ENCODE results near the gene HEG1. TPM values are rescaled to one million over a fixed set of nuclear protein-coding genes. Genes with fewer than 3 reads are reported as not detected.

Gene HEG1
- total RNA-seq, 6 experiments from 2014 or later, result 88.6 to 126 (median 105) TPM

DNA sequence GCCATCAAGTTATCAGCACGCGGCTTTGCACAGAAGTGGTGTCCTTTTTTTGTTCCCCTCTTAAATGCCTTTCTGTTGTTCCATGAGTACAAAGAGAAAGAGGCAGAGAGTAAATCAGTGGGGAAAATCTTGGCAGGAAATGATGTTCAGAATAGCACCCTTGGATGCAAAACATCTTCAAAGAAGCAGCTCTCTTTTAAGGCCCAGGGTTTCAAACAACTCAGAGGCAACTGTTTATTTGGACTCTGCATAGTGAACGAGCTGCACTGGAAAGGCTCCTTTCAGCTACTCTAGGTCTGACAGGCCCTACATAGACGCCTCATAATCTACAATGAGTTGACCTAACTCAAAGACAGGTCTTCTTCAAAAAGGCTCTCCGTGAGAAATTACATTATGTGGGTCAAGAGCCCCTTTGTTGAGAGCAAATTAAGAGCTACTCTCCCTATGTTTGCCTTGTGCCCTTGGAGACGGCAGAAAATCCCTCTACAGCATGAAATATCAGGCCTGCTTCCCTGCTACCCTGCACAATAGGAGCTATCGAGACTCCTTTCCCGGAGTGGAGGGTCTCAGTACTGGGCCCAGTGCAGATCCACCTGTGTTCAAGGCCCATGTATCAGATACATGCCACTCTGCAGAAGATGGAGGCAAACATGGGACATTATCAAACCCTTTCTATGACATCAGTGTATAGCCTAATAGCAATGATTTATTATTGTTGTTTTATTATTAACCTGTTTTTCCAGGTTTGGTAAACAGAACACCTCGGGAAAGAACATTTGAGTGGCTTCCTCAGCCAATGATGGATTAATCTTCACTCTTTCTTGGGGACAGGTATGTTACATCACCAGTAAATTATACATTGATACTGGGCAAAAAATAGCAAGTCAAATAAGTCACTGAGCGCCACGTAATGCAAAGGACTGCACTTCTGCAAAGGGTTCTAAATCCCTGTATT is 53.1 kb downstream of the HEG1 start:
- TF ChIP-seq, protein P1, sequence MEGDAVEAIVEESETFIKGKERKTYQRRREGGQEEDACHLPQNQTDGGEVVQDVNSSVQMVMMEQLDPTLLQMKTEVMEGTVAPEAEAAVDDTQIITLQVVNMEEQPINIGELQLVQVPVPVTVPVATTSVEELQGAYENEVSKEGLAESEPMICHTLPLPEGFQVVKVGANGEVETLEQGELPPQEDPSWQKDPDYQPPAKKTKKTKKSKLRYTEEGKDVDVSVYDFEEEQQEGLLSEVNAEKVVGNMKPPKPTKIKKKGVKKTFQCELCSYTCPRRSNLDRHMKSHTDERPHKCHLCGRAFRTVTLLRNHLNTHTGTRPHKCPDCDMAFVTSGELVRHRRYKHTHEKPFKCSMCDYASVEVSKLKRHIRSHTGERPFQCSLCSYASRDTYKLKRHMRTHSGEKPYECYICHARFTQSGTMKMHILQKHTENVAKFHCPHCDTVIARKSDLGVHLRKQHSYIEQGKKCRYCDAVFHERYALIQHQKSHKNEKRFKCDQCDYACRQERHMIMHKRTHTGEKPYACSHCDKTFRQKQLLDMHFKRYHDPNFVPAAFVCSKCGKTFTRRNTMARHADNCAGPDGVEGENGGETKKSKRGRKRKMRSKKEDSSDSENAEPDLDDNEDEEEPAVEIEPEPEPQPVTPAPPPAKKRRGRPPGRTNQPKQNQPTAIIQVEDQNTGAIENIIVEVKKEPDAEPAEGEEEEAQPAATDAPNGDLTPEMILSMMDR (IDR thresholded peaks at IDR 0.05), result no peak
- no peak for DNase-seq
- peaks cover 50% of the 10 kb centered on the region for H3K4me1 Mint-ChIP-seq (ENCODE audit: low read depth)
- H3K36me3 Mint-ChIP-seq (ENCODE audit: low read depth), result peaks cover 70% of the 10 kb centered on the region
- no peak overlapping the region for H3K4me3 Mint-ChIP-seq
- peak overlapping the region; percentile 75 for H3K27ac Mint-ChIP-seq
- H3K27me3 Mint-ChIP-seq (ENCODE audit: insufficient read depth), result no peaks in the 10 kb centered on the region; the same call in 1 of the 2 replicates
- no peaks in the 10 kb centered on the region for H3K9me3 Mint-ChIP-seq

DNA sequence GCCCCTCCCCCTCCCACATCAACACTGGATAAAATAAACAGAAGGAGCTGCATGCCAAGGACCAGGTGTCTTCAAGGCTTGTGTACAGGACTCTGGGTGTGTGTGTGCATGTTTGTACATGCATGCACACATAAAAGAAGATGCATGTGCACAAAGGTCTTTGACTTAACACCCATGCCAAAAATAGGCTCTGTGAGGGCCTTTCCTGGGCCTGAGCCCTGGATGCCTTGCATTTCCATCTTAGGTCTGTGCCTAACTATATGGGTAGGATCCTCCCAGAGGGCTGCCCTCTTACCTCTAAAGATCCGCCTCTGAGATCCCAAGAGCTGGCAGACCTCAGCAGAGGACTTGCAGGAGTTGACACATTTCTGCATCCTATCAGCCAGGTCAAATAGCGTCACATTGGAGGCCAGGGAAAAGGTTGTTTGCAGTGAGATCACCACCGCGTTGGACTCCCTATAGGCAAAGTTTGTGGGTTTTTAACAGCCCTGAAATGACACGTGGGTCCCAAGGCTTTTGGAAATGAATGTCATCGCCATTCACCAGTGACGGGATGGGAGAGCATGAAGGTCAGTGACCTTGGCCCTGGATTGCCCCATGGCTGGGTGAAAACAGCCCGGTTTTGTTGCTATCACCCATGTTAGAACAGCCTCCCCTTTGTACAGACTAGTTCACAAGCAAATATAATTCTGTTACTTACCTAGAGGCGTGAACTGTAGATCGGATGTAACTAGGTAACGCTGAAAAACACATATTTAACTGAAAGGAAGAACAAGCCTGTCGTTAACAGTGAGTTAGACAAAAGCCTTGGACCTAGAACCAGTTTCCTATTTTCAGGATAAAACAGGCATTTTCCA is 54.0 kb downstream of the HEG1 start:
- Mint-ChIP-seq H3K27ac (no peak overlapping the region), H3K9me3 (no peaks in the 10 kb centered on the region), H3K4me3 (no peak overlapping the region), H3K36me3 (ENCODE audit: low read depth) (peaks cover 72% of the 10 kb centered on the region), H3K27me3 (ENCODE audit: insufficient read depth) (no peaks in the 10 kb centered on the region; the same call in 1 of the 2 replicates), H3K4me1 (ENCODE audit: low read depth) (peaks cover 50% of the 10 kb centered on the region)
- DNase-seq, result no peak
- TF ChIP-seq, protein P1 (IDR thresholded peaks at IDR 0.05), result no peak

DNA sequence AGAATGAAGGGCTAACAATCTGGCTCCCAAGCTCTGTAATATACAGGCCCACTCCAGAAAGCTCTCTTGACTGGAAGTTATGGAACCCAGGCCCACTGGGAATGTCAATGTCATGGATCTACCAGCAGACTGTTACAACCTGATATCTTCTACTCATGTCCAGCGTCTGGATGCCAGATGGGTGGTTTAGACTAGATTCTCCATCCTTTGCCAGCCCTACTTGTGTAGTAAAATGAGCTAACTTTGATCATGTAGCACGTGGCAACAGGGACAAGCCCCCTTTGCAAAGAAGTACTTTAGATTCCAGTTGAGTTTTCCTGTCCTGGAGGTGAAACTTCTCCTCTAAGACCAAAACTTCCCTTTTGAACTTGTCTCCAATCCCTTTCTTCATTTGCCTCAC is 55.1 kb downstream of the HEG1 start:
- Mint-ChIP-seq H3K27me3 (ENCODE audit: insufficient read depth) (no peaks in the 10 kb centered on the region; the same call in none of the 2 replicates), H3K9me3 (no peaks in the 10 kb centered on the region), H3K4me3 (no peak overlapping the region), H3K36me3 (ENCODE audit: low read depth) (peaks cover 65% of the 10 kb centered on the region), H3K27ac (no peak overlapping the region), H3K4me1 (ENCODE audit: low read depth) (peaks cover 42% of the 10 kb centered on the region)
- TF ChIP-seq, protein P1 (IDR thresholded peaks at IDR 0.05), result no peak
- DNase-seq, result no peak

DNA sequence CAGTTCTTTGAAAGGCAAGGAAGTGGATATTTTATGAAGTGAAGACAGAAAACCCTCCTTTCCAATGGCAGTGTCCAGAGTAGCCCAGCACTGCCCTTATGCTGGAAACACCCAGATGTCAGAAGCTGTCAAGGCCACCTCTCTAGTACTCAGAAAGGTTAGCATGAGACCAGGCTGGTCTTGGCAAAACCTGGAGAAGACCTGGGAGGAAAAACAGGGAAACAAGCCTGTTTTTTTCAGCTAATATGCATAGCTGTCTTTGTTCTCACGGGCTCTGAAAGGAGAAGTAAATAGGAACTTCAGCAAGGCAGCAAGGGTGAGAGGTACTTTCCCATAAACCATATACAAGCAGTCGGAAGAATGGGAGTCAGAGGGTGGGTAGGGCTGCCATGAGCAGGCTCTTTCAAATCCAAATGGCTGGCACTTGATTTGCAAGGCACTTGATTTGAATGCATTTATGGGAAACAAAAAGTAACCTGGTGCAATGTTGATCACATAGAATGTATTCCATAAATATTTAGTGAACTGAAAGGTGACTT is 55.8 kb downstream of the HEG1 start:
- H3K27me3 Mint-ChIP-seq (ENCODE audit: insufficient read depth), result no peaks in the 10 kb centered on the region; the same call in none of the 2 replicates
- H3K27ac Mint-ChIP-seq, result no peak overlapping the region
- TF ChIP-seq, protein P1 (IDR thresholded peaks at IDR 0.05), result no peak
- peaks cover 36% of the 10 kb centered on the region for H3K4me1 Mint-ChIP-seq (ENCODE audit: low read depth)
- H3K4me3 Mint-ChIP-seq, result no peak overlapping the region
- DNase-seq, result no peak
- H3K36me3 Mint-ChIP-seq (ENCODE audit: low read depth), result peaks cover 63% of the 10 kb centered on the region
- no peaks in the 10 kb centered on the region for H3K9me3 Mint-ChIP-seq

DNA sequence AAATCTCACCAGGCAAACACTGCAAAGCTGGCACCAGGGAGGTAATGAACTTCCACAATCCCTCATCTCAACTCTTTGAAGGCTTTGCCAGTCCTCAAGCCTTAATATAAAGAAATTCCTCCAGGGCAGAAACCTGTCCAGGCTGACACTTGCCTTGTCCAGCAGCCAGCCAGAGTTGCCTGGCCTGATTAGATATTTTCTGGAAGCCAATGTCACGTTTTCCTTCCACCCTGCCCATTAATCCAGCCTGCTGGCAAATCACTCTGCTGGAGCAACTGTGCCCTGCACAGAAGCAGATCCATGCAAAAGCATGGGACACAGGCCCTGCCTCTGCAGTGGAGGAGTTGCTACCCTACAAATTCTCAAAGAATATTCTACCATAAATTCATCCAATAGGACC is 56.5 kb downstream of the HEG1 start:
- no peaks in the 10 kb centered on the region; the same call in none of the 2 replicates for H3K27me3 Mint-ChIP-seq (ENCODE audit: insufficient read depth)
- H3K9me3 Mint-ChIP-seq, result no peaks in the 10 kb centered on the region
- peaks cover 30% of the 10 kb centered on the region for H3K4me1 Mint-ChIP-seq (ENCODE audit: low read depth)
- no peak for DNase-seq
- H3K36me3 Mint-ChIP-seq (ENCODE audit: low read depth), result peaks cover 60% of the 10 kb centered on the region
- H3K4me3 Mint-ChIP-seq, result no peak overlapping the region
- peak overlapping the region; percentile 22; the same call in 1 of the 2 replicates for H3K27ac Mint-ChIP-seq
- TF ChIP-seq, protein P1 (IDR thresholded peaks at IDR 0.05), result no peak

Measured in HFFc6 (cell line).